HG02798 (cell line): ENCODE results near the gene LIPK.
"Not testable (repeated sequence)": the region's sequence is repeated elsewhere in the genome, so short reads cannot be mapped to it uniquely, and the experiment has no call there.

Experiments
- ATAC-seq: cut with Tn5 transposase; IDR thresholded peaks from one replicate; pipeline ENCODE4 v1.9.1; 2021; ENCODE audit warnings: mild to moderate bottlenecking; ENCODE audit not compliant: unreplicated experiment, poor library complexity

Gene LIPK, protein sequence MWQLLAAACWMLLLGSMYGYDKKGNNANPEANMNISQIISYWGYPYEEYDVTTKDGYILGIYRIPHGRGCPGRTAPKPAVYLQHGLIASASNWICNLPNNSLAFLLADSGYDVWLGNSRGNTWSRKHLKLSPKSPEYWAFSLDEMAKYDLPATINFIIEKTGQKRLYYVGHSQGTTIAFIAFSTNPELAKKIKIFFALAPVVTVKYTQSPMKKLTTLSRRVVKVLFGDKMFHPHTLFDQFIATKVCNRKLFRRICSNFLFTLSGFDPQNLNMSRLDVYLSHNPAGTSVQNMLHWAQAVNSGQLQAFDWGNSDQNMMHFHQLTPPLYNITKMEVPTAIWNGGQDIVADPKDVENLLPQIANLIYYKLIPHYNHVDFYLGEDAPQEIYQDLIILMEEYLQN

DNA sequence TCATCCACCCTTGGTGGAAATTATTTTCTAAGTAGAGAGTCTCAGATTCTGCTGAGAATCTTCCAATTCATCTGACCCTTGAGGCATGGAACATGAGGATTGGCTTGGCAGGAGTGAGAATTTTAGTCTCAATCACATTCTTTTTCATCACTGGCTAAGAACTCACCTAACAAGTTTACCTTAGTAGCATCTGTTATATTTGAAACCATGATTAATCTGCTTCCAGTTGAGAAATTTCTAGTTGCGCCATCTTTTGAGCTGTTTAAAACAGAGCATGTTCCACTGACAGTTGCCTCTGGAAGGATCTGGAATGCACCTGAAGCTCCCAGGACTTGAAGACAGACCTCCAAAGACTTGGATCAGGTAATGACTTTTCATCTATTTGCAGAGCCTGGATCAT is at the start of gene LIPK:
Gene LIPK, plus strand, starts transcription at position 292 of the 400 bp plus-strand sequence. CDS start 18,295 bp downstream, outside the sequence.
- no peak for ATAC-seq

GRCh38 chr10:88657901-88658300 is 48.1 kb upstream of the LIPK start:
- ATAC-seq, result no peak

GRCh38 chr10:88659725-88660597 is 46.1 kb upstream of the LIPK start:
- no peak for ATAC-seq

GRCh38 chr10:88660598-88660884 is 45.5 kb upstream of the LIPK start:
- ATAC-seq, result no peak

- no peak for ATAC-seq
Observed at GRCh38 chr10:88661018-88661417, 45.0 kb upstream of the LIPK start.

- no peak for ATAC-seq
Observed at GRCh38 chr10:88661577-88661976, 44.5 kb upstream of the LIPK start.

GRCh38 chr10:88663153-88663552 is 42.9 kb upstream of the LIPK start:
- not testable (repeated sequence) for ATAC-seq

DNA sequence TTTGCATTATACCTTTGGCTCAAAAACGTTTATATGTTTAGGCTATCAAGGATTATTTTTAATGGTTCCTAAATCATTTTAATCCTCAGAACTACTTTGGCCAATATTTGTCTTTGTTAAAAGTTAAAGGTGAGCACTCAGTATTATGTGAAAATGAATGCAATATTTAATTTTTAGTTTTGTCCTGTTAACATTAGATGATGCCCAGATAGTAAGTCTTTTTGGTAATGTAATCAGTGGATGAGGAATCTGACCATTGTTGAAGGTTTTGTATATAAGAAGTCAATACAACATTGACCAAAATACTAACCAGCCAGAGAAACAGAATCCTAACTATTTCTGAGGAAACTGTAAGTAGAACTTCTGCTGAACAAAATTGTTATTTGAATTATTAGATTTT is 41.9 kb upstream of the LIPK start, which contains the start of gene LIPF:
Gene LIPF, plus strand, starts transcription at position 301 of the 400 bp plus-strand sequence. CDS start 2,856 bp downstream, outside the sequence.
- ATAC-seq, result no peak

GRCh38 chr10:88668465-88668864 is 37.6 kb upstream of the LIPK start:
- ATAC-seq, result no peak

GRCh38 chr10:88670497-88670896 is 35.6 kb upstream of the LIPK start:
- ATAC-seq, result no peak

- no peak for ATAC-seq
Observed at GRCh38 chr10:88672041-88672440, 34.0 kb upstream of the LIPK start.

DNA sequence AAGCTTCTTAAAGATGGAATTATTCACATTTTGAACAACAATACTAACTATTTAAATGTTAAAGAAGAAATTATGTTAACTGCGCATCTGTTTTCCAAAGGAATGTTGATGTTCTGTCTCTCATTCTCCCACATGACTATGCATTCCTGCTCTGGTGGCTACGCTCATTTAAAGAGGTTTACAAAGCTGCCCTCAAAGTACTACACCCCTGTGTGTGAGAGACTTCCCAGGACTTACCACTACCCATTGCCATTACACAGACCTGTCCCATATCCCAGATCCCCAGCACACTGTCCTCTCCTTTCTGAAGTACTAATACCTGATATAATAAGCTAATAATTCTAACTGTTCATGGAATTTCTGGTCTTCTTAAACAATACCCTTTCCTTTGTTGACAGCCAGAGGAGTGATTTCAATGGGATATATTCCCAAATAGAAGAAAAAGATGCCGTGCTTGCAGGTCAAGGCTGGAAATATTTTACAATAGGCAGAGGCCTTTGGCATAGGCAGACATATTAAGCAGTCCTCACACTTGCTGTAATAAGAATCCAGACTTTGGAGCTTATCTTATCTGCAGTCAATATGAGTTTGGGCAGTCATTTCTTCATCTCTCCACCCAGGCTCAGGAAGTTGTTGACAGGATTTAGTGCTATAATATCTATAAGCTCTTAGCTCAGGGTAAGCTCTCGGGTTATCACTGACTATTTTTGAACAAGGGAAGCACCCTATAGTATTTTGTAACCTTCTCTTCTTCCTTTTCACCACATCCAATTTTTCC is 29.6 kb upstream of the LIPK start:
- ATAC-seq, result no peak

DNA sequence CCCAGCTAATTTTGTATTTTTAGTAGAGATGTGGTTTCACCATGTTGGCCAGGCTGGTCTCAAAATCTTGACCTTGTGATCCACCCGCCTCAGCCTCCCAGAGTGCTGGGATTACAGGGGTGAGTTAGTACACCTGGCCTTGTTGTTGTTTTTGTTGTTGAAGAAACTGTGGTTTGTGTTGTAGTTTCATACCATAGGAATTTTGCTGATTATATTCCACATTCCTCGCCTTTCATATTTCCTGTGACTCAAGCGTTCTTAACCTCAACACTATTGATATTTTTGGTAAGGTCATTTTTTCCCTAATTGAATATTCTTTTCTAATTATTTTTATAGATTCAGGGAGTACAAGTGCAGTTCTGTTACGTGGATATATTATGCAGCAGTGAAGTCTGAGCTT is 25.1 kb upstream of the LIPK start:
- no peak for ATAC-seq

GRCh38 chr10:88682491-88682890 is 23.6 kb upstream of the LIPK start:
- no peak for ATAC-seq

DNA sequence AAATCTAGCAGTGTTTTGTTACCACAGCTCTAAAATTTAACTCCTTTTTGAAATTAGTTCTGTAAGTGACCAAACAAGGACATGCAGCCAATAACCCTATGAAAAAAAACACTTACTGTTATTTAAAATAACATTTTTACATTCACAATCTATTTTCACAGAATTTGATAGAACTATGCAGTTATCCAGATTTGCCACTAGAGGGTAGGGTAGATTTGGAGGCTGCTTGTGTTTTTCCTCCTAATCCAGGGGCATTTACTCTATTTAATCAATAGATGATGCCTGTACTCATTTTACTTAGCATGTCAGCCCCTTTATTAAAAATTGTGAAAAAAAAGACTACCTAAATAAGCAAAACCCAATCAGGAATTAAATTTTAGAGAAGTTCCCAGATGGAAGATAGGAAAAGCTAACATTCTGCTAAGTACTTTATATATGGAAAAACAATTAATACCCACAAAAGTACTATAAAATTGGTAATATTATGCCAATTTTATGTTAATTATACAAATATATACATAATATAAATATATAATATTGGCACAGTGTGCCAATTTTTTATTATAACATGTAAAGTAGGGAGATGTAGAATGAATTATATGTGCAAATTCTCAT is 18.1 kb upstream of the LIPK start:
- no peak for ATAC-seq

DNA sequence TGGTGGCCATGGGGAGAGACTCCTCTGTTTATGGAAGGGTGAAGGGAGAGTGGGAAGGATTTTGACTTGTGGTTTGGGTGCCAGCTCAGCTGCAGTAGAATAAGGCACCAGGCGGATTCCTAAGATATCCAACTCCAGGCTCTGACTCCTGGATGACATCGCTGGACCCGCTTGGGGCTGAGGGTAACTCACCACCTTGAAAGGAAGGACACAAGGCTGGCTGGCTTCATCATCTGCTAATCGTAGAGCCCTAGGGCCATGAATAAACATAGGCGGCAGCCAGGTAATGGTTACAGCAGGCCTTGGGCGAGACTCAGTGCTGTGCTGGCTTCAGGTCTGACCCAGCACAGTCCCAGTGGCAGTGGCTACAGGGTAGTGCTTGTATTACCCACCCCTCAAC is 16.7 kb upstream of the LIPK start:
- no peak for ATAC-seq

GRCh38 chr10:88693392-88694020 is 12.5 kb upstream of the LIPK start:
- no peak for ATAC-seq

GRCh38 chr10:88702848-88703597 is 3.0 kb upstream of the LIPK start:
- no peak for ATAC-seq
